Breast epithelium (tissue), 3 donors: Measurements from ENCODE around the gene TOP1.

Source experiments
- POLR2A ChIP-seq: fragments of 450-650 bp; IDR thresholded peaks from one replicate; pipeline ENCODE4 v1.6.1; 2016; ENCODE audit warnings: antibody characterized with exemption, mild to moderate bottlenecking, moderate library complexity
- TF ChIP-seq, protein P1 (sequence below), 3 donors: fragments of 450-650 bp; IDR thresholded peaks; one replicate each; pipeline ENCODE4 v1.5.1; 2016 to 2017; ENCODE audit warnings: antibody characterized with exemption in 3 of 3, mild to moderate bottlenecking in 3 of 3, moderate library complexity in 3 of 3

GRCh38 chr20:41009946-41010345, 18.7 kb upstream of the TOP1 start:
- TF ChIP-seq POLR2A: no peak
- TF ChIP-seq, protein P1, sequence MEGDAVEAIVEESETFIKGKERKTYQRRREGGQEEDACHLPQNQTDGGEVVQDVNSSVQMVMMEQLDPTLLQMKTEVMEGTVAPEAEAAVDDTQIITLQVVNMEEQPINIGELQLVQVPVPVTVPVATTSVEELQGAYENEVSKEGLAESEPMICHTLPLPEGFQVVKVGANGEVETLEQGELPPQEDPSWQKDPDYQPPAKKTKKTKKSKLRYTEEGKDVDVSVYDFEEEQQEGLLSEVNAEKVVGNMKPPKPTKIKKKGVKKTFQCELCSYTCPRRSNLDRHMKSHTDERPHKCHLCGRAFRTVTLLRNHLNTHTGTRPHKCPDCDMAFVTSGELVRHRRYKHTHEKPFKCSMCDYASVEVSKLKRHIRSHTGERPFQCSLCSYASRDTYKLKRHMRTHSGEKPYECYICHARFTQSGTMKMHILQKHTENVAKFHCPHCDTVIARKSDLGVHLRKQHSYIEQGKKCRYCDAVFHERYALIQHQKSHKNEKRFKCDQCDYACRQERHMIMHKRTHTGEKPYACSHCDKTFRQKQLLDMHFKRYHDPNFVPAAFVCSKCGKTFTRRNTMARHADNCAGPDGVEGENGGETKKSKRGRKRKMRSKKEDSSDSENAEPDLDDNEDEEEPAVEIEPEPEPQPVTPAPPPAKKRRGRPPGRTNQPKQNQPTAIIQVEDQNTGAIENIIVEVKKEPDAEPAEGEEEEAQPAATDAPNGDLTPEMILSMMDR (IDR thresholded peaks at IDR 0.05): no peak
